OCI-LY7 (cell line): ENCODE data around the gene CES4A. TPM values are rescaled to one million over a fixed set of nuclear protein-coding genes. Genes with fewer than 3 reads are reported as not detected.

Source experiments
- BruUV-seq: library from RNA; stranded (reverse); fragments of 400-500 nt; replicated peaks from 2 replicates; lab custom pipeline; 2021; lab: Mats Ljungman, UMichigan
- CTCF ChIA-PET: fragments of 300-600 bp; sonication (Branson Sonifier 250); formaldehyde crosslinking; loops from one replicate; lab custom pipeline; 2022; ENCODE audit warnings: antibody characterized with exemption; ENCODE audit not compliant: unreplicated experiment; lab: Charles Lee
- POLR2A ChIA-PET: fragments of 300-600 bp; sonication (Branson Sonifier 250); formaldehyde crosslinking; loops from one replicate; lab custom pipeline; 2022; ENCODE audit warnings: antibody characterized with exemption; lab: Charles Lee
- DNase-seq: peaks from one replicate; pipeline ENCODE4 v3.0.0-alpha.2; 2015; ENCODE audit warnings: low spot score
- H2AFZ ChIP-seq: fragments of 200-600 bp; sonication (generic), shearing (Covaris generic); 2 replicates; pipeline ENCODE4 v1.6.1; 2014; ENCODE audit warnings: mild to moderate bottlenecking, antibody characterized with exemption, low read length, moderate library complexity
- H3K27ac ChIP-seq: fragments of 200-600 bp; sonication (generic); 2 replicates; pipeline ENCODE4 v1.5.1; 2014; ENCODE audit warnings: mixed run types, low read depth, mild to moderate bottlenecking, moderate library complexity, low read length, inconsistent platforms; ENCODE audit not compliant: poor library complexity, severe bottlenecking
- H3K36me3 ChIP-seq: fragments of 200-600 bp; sonication (generic); 2 replicates; pipeline ENCODE4 v1.6.1; 2014; ENCODE audit warnings: mild to moderate bottlenecking, antibody characterized with exemption, low read length, moderate library complexity, mixed read lengths; ENCODE audit not compliant: insufficient read depth
- H3K4me1 ChIP-seq: fragments of 200-600 bp; sonication (generic); 2 replicates; pipeline ENCODE4 v1.5.1; 2014; ENCODE audit warnings: mild to moderate bottlenecking, low read length; ENCODE audit not compliant: insufficient read depth, poor library complexity, severe bottlenecking
- H3K4me2 ChIP-seq: fragments of 200-600 bp; sonication (generic); 2 replicates; pipeline ENCODE4 v1.6.1; 2014; ENCODE audit warnings: mild to moderate bottlenecking, low read length
- H3K4me3 ChIP-seq: fragments of 200-600 bp; sonication (generic); 2 replicates; pipeline ENCODE4 v1.5.1; 2014; ENCODE audit warnings: mild to moderate bottlenecking, low read depth, low read length; ENCODE audit not compliant: poor library complexity, severe bottlenecking
- H3K79me2 ChIP-seq: fragments of 200-600 bp; sonication (generic); 2 replicates; pipeline ENCODE4 v1.6.1; 2016; ENCODE audit warnings: low read depth, mild to moderate bottlenecking, low read length, moderate library complexity, mixed read lengths; ENCODE audit not compliant: insufficient read depth
- H3K9me2 ChIP-seq: fragments of 200-600 bp; sonication (generic); 2 replicates; pipeline ENCODE4 v1.6.1; 2016; ENCODE audit warnings: mild to moderate bottlenecking, low read length, mixed read lengths; ENCODE audit not compliant: insufficient read depth
- H3K9me3 ChIP-seq: fragments of 200-600 bp; sonication (generic); 2 replicates; pipeline ENCODE4 v1.6.1; 2014; ENCODE audit warnings: mild to moderate bottlenecking, mixed run types, low read length, mixed read lengths
- H4K20me1 ChIP-seq: fragments of 200-600 bp; sonication (generic); 2 replicates; pipeline ENCODE4 v1.6.1; 2014; ENCODE audit warnings: mild to moderate bottlenecking, antibody characterized with exemption, low read length, moderate library complexity, mixed read lengths; ENCODE audit not compliant: insufficient read depth
- EZH2phosphoT487 ChIP-seq: fragments of 200-600 bp; sonication (generic); IDR thresholded peaks from 2 replicates; pipeline ENCODE4 v1.6.1; 2018; ENCODE audit warnings: low read depth, borderline replicate concordance, mild to moderate bottlenecking, mixed run types, antibody characterized with exemption, low read length, moderate library complexity, mixed read lengths
- intact Hi-C: fragments of 100-400 bp; cut with micrococcal nuclease; formaldehyde crosslinking; loops from one replicate; pipeline ENCODE4 v1.10.0; 2022; ENCODE audit not compliant: unreplicated experiment
- total RNA-seq, 2 experiments: library from RNA; depleted of rRNA in 1 of 2; stranded (reverse); fragments of >200 nt in 1 of 2; shearing (Covaris generic) in 1 of 2; gene quantifications; 2 replicates each; pipeline ENCODE4 v1.2.3, GENCODE V29; 2014 to 2022
- TF ChIP-seq, protein P1 (sequence below): fragments of 200-600 bp; sonication (generic); conservative IDR thresholded peaks from 2 replicates; pipeline ENCODE4 v1.5.1; 2014; ENCODE audit warnings: mild to moderate bottlenecking, antibody characterized with exemption, low read length, moderate library complexity, mixed read lengths

Gene CES4A
- total RNA-seq, 2 experiments from 2014 or later: 0.38 to 0.47 TPM

DNA sequence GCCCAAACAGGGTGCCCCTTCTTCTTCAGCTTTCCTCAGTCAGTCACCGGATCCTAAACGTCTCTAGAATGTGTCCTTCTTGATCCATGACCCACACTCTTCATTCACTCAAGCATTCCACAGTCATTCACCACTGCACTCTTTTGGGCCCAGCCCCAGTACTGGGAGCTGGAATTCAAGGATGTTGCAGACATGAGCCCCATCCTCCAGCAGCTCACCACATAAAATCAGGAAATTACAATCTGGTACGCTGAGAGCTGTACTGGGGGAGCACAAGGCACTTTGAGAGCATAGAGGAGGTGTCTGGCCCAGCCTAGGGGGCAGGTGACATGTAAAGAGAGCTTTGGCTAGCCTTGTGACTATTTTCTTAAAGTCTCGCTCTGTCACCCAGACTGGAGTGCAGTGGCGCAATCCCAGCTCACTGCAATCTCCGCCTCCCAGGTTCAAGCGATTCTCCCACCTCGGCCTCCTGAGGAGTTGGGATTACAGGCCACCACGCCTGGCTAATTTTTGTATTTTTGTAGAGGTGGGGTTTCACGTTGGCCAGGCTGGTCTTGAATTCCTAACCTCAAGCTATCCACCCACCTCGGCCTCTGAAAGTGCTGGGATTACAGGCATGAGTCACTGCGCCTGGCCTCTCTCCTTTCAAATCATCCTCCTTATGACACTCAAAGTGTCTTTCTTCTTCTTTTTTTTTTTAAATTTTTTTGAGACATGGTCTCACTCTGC lies 18.7 kb downstream of the CES4A start:
- H3K4me3 ChIP-seq: no peak overlapping the region
- H3K9me2 ChIP-seq: no peaks in the 10 kb centered on the region
- H3K79me2 ChIP-seq: no peaks in the 10 kb centered on the region
- no peak overlapping the region for H3K27ac ChIP-seq
- no peaks in the 10 kb centered on the region for H3K9me3 ChIP-seq
- intact Hi-C loops: no loop called here
- no TSS peak for BruUV-seq
- ChIA-PET POLR2A (no interaction called here), CTCF (no interaction called here)
- TF ChIP-seq EZH2phosphoT487: no peak
- TF ChIP-seq, protein P1, sequence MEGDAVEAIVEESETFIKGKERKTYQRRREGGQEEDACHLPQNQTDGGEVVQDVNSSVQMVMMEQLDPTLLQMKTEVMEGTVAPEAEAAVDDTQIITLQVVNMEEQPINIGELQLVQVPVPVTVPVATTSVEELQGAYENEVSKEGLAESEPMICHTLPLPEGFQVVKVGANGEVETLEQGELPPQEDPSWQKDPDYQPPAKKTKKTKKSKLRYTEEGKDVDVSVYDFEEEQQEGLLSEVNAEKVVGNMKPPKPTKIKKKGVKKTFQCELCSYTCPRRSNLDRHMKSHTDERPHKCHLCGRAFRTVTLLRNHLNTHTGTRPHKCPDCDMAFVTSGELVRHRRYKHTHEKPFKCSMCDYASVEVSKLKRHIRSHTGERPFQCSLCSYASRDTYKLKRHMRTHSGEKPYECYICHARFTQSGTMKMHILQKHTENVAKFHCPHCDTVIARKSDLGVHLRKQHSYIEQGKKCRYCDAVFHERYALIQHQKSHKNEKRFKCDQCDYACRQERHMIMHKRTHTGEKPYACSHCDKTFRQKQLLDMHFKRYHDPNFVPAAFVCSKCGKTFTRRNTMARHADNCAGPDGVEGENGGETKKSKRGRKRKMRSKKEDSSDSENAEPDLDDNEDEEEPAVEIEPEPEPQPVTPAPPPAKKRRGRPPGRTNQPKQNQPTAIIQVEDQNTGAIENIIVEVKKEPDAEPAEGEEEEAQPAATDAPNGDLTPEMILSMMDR: no peak
- no peak for DNase-seq
- H3K36me3 ChIP-seq: no peaks in the 10 kb centered on the region
- no peak overlapping the region for H2AFZ ChIP-seq
- H3K4me1 ChIP-seq: no peaks in the 10 kb centered on the region
- H4K20me1 ChIP-seq: no peaks in the 10 kb centered on the region
- H3K4me2 ChIP-seq: no peak overlapping the region

DNA sequence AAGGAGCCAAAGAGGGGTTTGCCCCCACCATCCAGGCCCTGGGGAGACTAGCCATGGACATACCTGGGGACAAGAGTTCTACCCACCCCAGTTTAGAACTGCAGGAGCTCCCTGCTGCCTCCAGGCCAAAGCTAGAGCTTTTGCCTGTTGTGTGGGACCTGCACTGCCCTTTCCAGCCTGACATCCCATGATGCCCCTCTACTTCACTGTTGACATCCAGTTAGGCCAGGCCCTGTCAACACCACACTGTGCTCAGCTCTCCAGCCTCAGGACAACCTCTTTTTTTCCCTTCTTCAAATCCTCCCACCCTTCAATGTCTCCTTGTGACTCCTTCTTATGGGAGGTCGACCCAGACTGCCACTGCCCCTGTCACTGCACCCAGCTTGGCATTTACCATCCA lies 20.8 kb downstream of the CES4A start:
- H3K36me3 ChIP-seq: no peaks in the 10 kb centered on the region
- ChIA-PET POLR2A (interaction anchor here (0.6 kb wide), 1 partner anchor 12 kb away, joined by 3 read pairs; no protein-coding TSS in a partner anchor), CTCF (no interaction called here)
- BruUV-seq: no TSS peak
- no peak overlapping the region for H3K4me2 ChIP-seq
- no peak for DNase-seq
- peaks cover 9% of the 10 kb centered on the region for H3K4me1 ChIP-seq
- H3K9me2 ChIP-seq: no peaks in the 10 kb centered on the region
- intact Hi-C loops: no loop called here
- H4K20me1 ChIP-seq: no peaks in the 10 kb centered on the region
- H3K4me3 ChIP-seq: no peak overlapping the region
- TF ChIP-seq, protein P1: no peak
- TF ChIP-seq EZH2phosphoT487: no peak
- H3K79me2 ChIP-seq: no peaks in the 10 kb centered on the region
- H3K27ac ChIP-seq: no peak overlapping the region
- no peak overlapping the region for H2AFZ ChIP-seq
- H3K9me3 ChIP-seq: no peaks in the 10 kb centered on the region

GRCh38 chr16:67011274-67011673 lies 22.9 kb downstream of the CES4A start:
- H3K79me2 ChIP-seq: no peaks in the 10 kb centered on the region
- ChIA-PET POLR2A (no interaction called here), CTCF (no interaction called here)
- peaks cover 14% of the 10 kb centered on the region for H3K4me1 ChIP-seq
- no peaks in the 10 kb centered on the region for H3K9me2 ChIP-seq
- no peak for DNase-seq
- H2AFZ ChIP-seq: no peak overlapping the region
- no peak overlapping the region for H3K27ac ChIP-seq
- H3K9me3 ChIP-seq: no peaks in the 10 kb centered on the region
- H3K36me3 ChIP-seq: no peaks in the 10 kb centered on the region
- no peak overlapping the region for H3K4me2 ChIP-seq
- intact Hi-C loops: loop anchor here (10.0 kb wide), 1 partner anchor 174 kb away; the partner anchor contains the start of gene MATCAP1
- H4K20me1 ChIP-seq: no peaks in the 10 kb centered on the region
- no TSS peak for BruUV-seq
- TF ChIP-seq, protein P1: no peak
- TF ChIP-seq EZH2phosphoT487: no peak
- no peak overlapping the region for H3K4me3 ChIP-seq
